IMR-90 (cell line): ENCODE measurements around the gene FOXP1. TPM values are rescaled to one million over a fixed set of nuclear protein-coding genes. Genes with fewer than 3 reads are reported as not detected.

Source experiments
- ATAC-seq: fragments of 200-7000 bp; cut with Tn5 transposase; 2 replicates; pipeline ENCODE4 v1.9.1; 2020; ENCODE audit warnings: low read depth, mild to moderate bottlenecking, moderate library complexity
- BruUV-seq: library from RNA; stranded (reverse); fragments of 400-500 nt; replicated peaks from 2 replicates; lab custom pipeline; 2021; lab: Mats Ljungman, UMichigan
- CTCF ChIA-PET: fragments of 300-600 bp; formaldehyde crosslinking; extraction: SDS; loops from one replicate; lab custom pipeline; 2021; ENCODE audit warnings: antibody characterized with exemption; lab: Yijun Ruan, JAX
- POLR2A ChIA-PET: fragments of 300-600 bp; sonication (Branson Sonifier 250); formaldehyde crosslinking; loops from one replicate; lab custom pipeline; 2022; ENCODE audit warnings: antibody characterized with exemption; ENCODE audit not compliant: unreplicated experiment; lab: Charles Lee
- DNase-seq: peaks from one replicate; pipeline ENCODE4 v3.0.0; 2013
- H2AFZ ChIP-seq: replicated peaks from 2 replicates; pipeline ENCODE3; 2013; ENCODE audit warnings: low read length, mild to moderate bottlenecking; ENCODE audit not compliant: poor library complexity
- H2AK5ac ChIP-seq: 2 replicates; pipeline ENCODE4 v1.6.1; 2013; ENCODE audit warnings: low read depth, low read length, inconsistent platforms
- H2AK9ac ChIP-seq: replicated peaks from 2 replicates; pipeline ENCODE3; 2013; ENCODE audit warnings: mild to moderate bottlenecking, low read depth, low read length, moderate library complexity; ENCODE audit not compliant: poor library complexity
- H2BK120ac ChIP-seq: 2 replicates; pipeline ENCODE4 v1.6.1; 2013; ENCODE audit warnings: low read depth, low read length, inconsistent platforms
- H2BK15ac ChIP-seq: 3 replicates; pipeline ENCODE4 v1.6.1; 2013; ENCODE audit warnings: low read depth, low read length, inconsistent platforms
- H2BK20ac ChIP-seq: 2 replicates; pipeline ENCODE4 v1.6.1; 2013; ENCODE audit warnings: low read depth, mild to moderate bottlenecking, inconsistent platforms, low read length, moderate library complexity
- H2BK5ac ChIP-seq: 2 replicates; pipeline ENCODE4 v1.6.1; 2013; ENCODE audit warnings: mild to moderate bottlenecking, low read depth, low read length, inconsistent platforms; ENCODE audit not compliant: poor library complexity, severe bottlenecking
- H3K14ac ChIP-seq: replicated peaks from 2 replicates; pipeline ENCODE4 v1.6.1; 2013; ENCODE audit warnings: low read depth, low read length, inconsistent platforms
- H3K18ac ChIP-seq: 2 replicates; pipeline ENCODE4 v1.6.1; 2013; ENCODE audit warnings: low read depth, low read length, control low read depth
- H3K23ac ChIP-seq: 2 replicates; pipeline ENCODE4 v1.6.1; 2013; ENCODE audit warnings: low read depth, low read length, inconsistent platforms
- H3K27ac ChIP-seq: 2 replicates; pipeline ENCODE4 v1.5.1; 2013; ENCODE audit warnings: mild to moderate bottlenecking, control low read depth, low read length; ENCODE audit not compliant: insufficient read depth
- H3K27me3 ChIP-seq: 2 replicates; pipeline ENCODE4 v1.6.1; 2013; ENCODE audit warnings: low read length; ENCODE audit not compliant: control insufficient read depth, insufficient read depth
- H3K36me3 ChIP-seq: 2 replicates; pipeline ENCODE4 v1.6.1; 2013; ENCODE audit warnings: low read length, mixed read lengths; ENCODE audit not compliant: control insufficient read depth, insufficient read depth
- H3K4ac ChIP-seq: 2 replicates; pipeline ENCODE4 v1.6.1; 2013; ENCODE audit warnings: low read depth, low read length, inconsistent platforms
- H3K4me1 ChIP-seq: 2 replicates; pipeline ENCODE4 v1.6.1; 2013; ENCODE audit warnings: low read length, mixed read lengths; ENCODE audit not compliant: control insufficient read depth, insufficient read depth
- H3K4me2 ChIP-seq: 2 replicates; pipeline ENCODE4 v1.6.1; 2013; ENCODE audit warnings: low read depth, mild to moderate bottlenecking, control low read depth, low read length, moderate library complexity
- H3K4me3 ChIP-seq: 2 replicates; pipeline ENCODE4 v1.5.1; 2013; ENCODE audit warnings: low read depth, mild to moderate bottlenecking, control low read depth, low read length, moderate library complexity; ENCODE audit not compliant: insufficient read depth
- H3K56ac ChIP-seq: 2 replicates; pipeline ENCODE4 v1.6.1; 2013; ENCODE audit warnings: low read length, inconsistent platforms; ENCODE audit not compliant: insufficient read depth; ENCODE audit errors: extremely low read depth
- H3K79me1 ChIP-seq, 2 experiments: 2 replicates each; pipeline ENCODE4 v1.6.1; 2013; ENCODE audit warnings: low read length in 2 of 2, inconsistent platforms in 1 of 2, low read depth in 1 of 2
- H3K9ac ChIP-seq: 2 replicates; pipeline ENCODE4 v1.6.1; 2013; ENCODE audit warnings: low read depth, low read length, control low read depth
- H3K9me1 ChIP-seq: 2 replicates; pipeline ENCODE4 v1.6.1; 2013; ENCODE audit warnings: low read length, inconsistent platforms; ENCODE audit not compliant: insufficient read depth
- H3K9me3 ChIP-seq: 2 replicates; pipeline ENCODE4 v1.6.1; 2013; ENCODE audit warnings: low read length; ENCODE audit not compliant: control insufficient read depth, insufficient read depth
- H4K20me1 ChIP-seq: 2 replicates; pipeline ENCODE4 v1.6.1; 2013; ENCODE audit warnings: low read length, inconsistent platforms; ENCODE audit not compliant: insufficient read depth
- H4K5ac ChIP-seq: 2 replicates; pipeline ENCODE4 v1.6.1; 2013; ENCODE audit warnings: mild to moderate bottlenecking, low read depth, low read length, control low read depth
- H4K8ac ChIP-seq, 2 experiments: 2 replicates each; pipeline ENCODE4 v1.6.1; 2013; ENCODE audit warnings: low read depth in 2 of 2, low read length in 2 of 2, control low read depth in 1 of 2, inconsistent platforms in 1 of 2
- H4K91ac ChIP-seq: 2 replicates; pipeline ENCODE4 v1.6.1; 2013; ENCODE audit warnings: low read depth, low read length, inconsistent platforms; ENCODE audit not compliant: insufficient read depth
- BHLHE40 ChIP-seq: fragments of 150-350 bp; IDR thresholded peaks from 2 replicates; pipeline ENCODE4 v1.6.1; 2016; ENCODE audit warnings: mild to moderate bottlenecking, low read depth, low read length
- CEBPB ChIP-seq: IDR thresholded peaks from 2 replicates; pipeline ENCODE4 v1.6.1; 2012; ENCODE audit warnings: low read depth, low read length, improper control_type of control experiment
- CHD1 ChIP-seq: IDR thresholded peaks from 2 replicates; pipeline ENCODE4 v1.6.1; 2012; ENCODE audit warnings: low read depth, low read length, improper control_type of control experiment
- ELK1 ChIP-seq: fragments of 150-350 bp; IDR thresholded peaks from 2 replicates; pipeline ENCODE4 v1.6.1; 2016; ENCODE audit warnings: low read depth, mild to moderate bottlenecking, low read length, moderate library complexity, borderline replicate concordance
- FOS ChIP-seq: fragments of 150-350 bp; IDR thresholded peaks from 2 replicates; pipeline ENCODE4 v1.6.1; 2016; ENCODE audit warnings: low read depth, low read length
- MAFK ChIP-seq: IDR thresholded peaks from 2 replicates; pipeline ENCODE4 v1.6.1; 2012; ENCODE audit warnings: low read depth, low read length, improper control_type of control experiment
- MAZ ChIP-seq: IDR thresholded peaks from 2 replicates; pipeline ENCODE4 v1.6.1; 2012; ENCODE audit warnings: low read depth, mild to moderate bottlenecking, low read length, improper control_type of control experiment, moderate library complexity, borderline replicate concordance
- MXI1 ChIP-seq: IDR thresholded peaks from 2 replicates; pipeline ENCODE4 v1.6.1; 2012; ENCODE audit warnings: low read depth, mild to moderate bottlenecking, low read length, moderate library complexity, borderline replicate concordance
- NFE2L2 ChIP-seq: fragments of 150-350 bp; IDR thresholded peaks from 2 replicates; pipeline ENCODE4 v1.6.1; 2016; ENCODE audit warnings: low read depth, mild to moderate bottlenecking, low read length
- POLR2A ChIP-seq: IDR thresholded peaks from 2 replicates; pipeline ENCODE4 v1.6.1; 2012; ENCODE audit warnings: mild to moderate bottlenecking, low read depth, low read length
- RAD21 ChIP-seq: IDR thresholded peaks from 2 replicates; pipeline ENCODE4 v1.6.1; 2012; ENCODE audit warnings: low read length, improper control_type of control experiment
- RCOR1 ChIP-seq: IDR thresholded peaks from 2 replicates; pipeline ENCODE4 v1.6.1; 2012; ENCODE audit warnings: mild to moderate bottlenecking, low read length, improper control_type of control experiment; ENCODE audit not compliant: insufficient replicate concordance
- RFX5 ChIP-seq: IDR thresholded peaks from 2 replicates; pipeline ENCODE4 v1.8.0; 2012; ENCODE audit warnings: low read depth, mild to moderate bottlenecking, low read length, moderate library complexity
- SMC3 ChIP-seq: fragments of 150-350 bp; IDR thresholded peaks from 2 replicates; pipeline ENCODE4 v1.6.1; 2016; ENCODE audit warnings: low read depth, mild to moderate bottlenecking, antibody characterized with exemption, low read length, moderate library complexity
- WGBS, 2 experiments: methylation state at CpG; one replicate each; pipeline versions ENCODE4 v1.1.5 to v1.1.7; 2013; ENCODE audit warnings: missing lambda C conversion rate in 2 of 2; ENCODE audit not compliant: insufficient read length in 1 of 2; ENCODE audit errors: extremely low coverage in 2 of 2; 5-methylcytosine and 5-hydroxymethylcytosine counted together
- dilution Hi-C: fragments of 300-500 bp; cut with HindIII; formaldehyde crosslinking; loops from one replicate; pipeline ENCODE4 v1.14.3; 2018; ENCODE audit warnings: low sequenced_read_pairs; ENCODE audit not compliant: unreplicated experiment
- in situ Hi-C: fragments of 300-500 bp; cut with MboI; formaldehyde crosslinking; loops from 3 replicates; pipeline ENCODE4 v1.14.3; 2019; ENCODE audit warnings: low sequenced_read_pairs, inconsistent platforms, mixed read lengths
- intact Hi-C: fragments of 100-400 bp; cut with micrococcal nuclease; formaldehyde crosslinking; loops from 2 replicates; pipeline ENCODE4 v1.10.0; 2022
- polyA plus RNA-seq, 3 experiments: library from polyadenylated mRNA; depleted of rRNA; stranded (reverse); fragments of >200 nt; gene quantifications; 2 replicates each; pipeline ENCODE4 v1.2.3, GENCODE V29; 2012; ENCODE audit warnings: low replicate concordance in 1 of 3
- total RNA-seq: library from RNA; depleted of rRNA; stranded (reverse); fragments of >200 nt; gene quantifications from 2 replicates; pipeline ENCODE4 v1.2.3, GENCODE V29; 2012
- TF ChIP-seq, protein P1 (sequence below): fragments of 150-350 bp; IDR thresholded peaks from 2 replicates; pipeline ENCODE4 v1.6.1; 2017; ENCODE audit warnings: mild to moderate bottlenecking, antibody characterized with exemption, low read length, low read depth
- TF ChIP-seq, protein P2 (sequence below): conservative IDR thresholded peaks from 2 replicates; pipeline ENCODE4 v1.5.1; 2012; ENCODE audit warnings: mild to moderate bottlenecking, low read depth, low read length, improper control_type of control experiment

The FOXP1 gene
- total and polyA plus RNA-seq, 2 of the 4 experiments (the other 2 are of a cell fraction), result 37.0 to 132 TPM

- in situ Hi-C loops, result no loop called here
- Histone ChIP-seq H2AFZ (no peak overlapping the region), H3K56ac (no peak overlapping the region), H3K79me1 (peaks cover 37 to 81% of the 10 kb centered on the region in 2 experiments), H3K23ac (peak overlapping the region; percentile 63; the same call in 1 of the 2 replicates), H4K91ac (no peak overlapping the region), H3K9me1 (peaks cover 13% of the 10 kb centered on the region), H2AK9ac (peak overlapping the region; percentile 37), H3K4me3 (no peak overlapping the region), H4K5ac (no peak overlapping the region), H3K27me3 (no peaks in the 10 kb centered on the region), H2BK20ac (no peak overlapping the region), H3K36me3 (peaks cover 55% of the 10 kb centered on the region), H4K8ac (peak overlapping the region in 1 of 2 experiments; percentile 33; a peak in 2 of 4 replicates), H2AK5ac (no peak overlapping the region), H3K4me2 (no peak overlapping the region), H3K27ac (no peak overlapping the region), H3K9ac (no peak overlapping the region), H2BK15ac (no peak overlapping the region), H2BK5ac (no peak overlapping the region), H3K9me3 (no peaks in the 10 kb centered on the region), H3K14ac (no peak overlapping the region), H3K4ac (no peak overlapping the region), H3K4me1 (peaks cover 2% of the 10 kb centered on the region; the same call in 1 of the 2 replicates), H2BK120ac (no peak overlapping the region), H3K18ac (no peak overlapping the region), H4K20me1 (peaks cover 15% of the 10 kb centered on the region; the same call in 1 of the 2 replicates)
- POLR2A ChIA-PET, result no interaction called here
- intact Hi-C loops, result no loop called here
- no peak for DNase-seq
- CTCF ChIA-PET, result no interaction called here
- TF ChIP-seq RFX5 (no peak), POLR2A (no peak), NFE2L2 (no peak), BHLHE40 (no peak), CEBPB (no peak), SMC3 (no peak), FOS (no peak), RCOR1 (no peak), MXI1 (no peak), RAD21 (no peak), CHD1 (no peak), MAZ (no peak), ELK1 (no peak), MAFK (no peak)
- TF ChIP-seq, protein P1, sequence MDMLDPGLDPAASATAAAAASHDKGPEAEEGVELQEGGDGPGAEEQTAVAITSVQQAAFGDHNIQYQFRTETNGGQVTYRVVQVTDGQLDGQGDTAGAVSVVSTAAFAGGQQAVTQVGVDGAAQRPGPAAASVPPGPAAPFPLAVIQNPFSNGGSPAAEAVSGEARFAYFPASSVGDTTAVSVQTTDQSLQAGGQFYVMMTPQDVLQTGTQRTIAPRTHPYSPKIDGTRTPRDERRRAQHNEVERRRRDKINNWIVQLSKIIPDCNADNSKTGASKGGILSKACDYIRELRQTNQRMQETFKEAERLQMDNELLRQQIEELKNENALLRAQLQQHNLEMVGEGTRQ, result no peak
- TF ChIP-seq, protein P2, sequence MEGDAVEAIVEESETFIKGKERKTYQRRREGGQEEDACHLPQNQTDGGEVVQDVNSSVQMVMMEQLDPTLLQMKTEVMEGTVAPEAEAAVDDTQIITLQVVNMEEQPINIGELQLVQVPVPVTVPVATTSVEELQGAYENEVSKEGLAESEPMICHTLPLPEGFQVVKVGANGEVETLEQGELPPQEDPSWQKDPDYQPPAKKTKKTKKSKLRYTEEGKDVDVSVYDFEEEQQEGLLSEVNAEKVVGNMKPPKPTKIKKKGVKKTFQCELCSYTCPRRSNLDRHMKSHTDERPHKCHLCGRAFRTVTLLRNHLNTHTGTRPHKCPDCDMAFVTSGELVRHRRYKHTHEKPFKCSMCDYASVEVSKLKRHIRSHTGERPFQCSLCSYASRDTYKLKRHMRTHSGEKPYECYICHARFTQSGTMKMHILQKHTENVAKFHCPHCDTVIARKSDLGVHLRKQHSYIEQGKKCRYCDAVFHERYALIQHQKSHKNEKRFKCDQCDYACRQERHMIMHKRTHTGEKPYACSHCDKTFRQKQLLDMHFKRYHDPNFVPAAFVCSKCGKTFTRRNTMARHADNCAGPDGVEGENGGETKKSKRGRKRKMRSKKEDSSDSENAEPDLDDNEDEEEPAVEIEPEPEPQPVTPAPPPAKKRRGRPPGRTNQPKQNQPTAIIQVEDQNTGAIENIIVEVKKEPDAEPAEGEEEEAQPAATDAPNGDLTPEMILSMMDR, result no peak
- WGBS, 2 experiments, result no CpG with 5 or more reads among the region's 7 CpGs
- no peak for ATAC-seq
- dilution Hi-C loops, result no loop called here
- BruUV-seq, result no TSS peak
Observed at GRCh38 chr3:71041371-71041770, 542.2 kb downstream of the FOXP1 start.
